ENCODE measurements around the gene ARL6IP5.

The ARL6IP5 gene

DNA sequence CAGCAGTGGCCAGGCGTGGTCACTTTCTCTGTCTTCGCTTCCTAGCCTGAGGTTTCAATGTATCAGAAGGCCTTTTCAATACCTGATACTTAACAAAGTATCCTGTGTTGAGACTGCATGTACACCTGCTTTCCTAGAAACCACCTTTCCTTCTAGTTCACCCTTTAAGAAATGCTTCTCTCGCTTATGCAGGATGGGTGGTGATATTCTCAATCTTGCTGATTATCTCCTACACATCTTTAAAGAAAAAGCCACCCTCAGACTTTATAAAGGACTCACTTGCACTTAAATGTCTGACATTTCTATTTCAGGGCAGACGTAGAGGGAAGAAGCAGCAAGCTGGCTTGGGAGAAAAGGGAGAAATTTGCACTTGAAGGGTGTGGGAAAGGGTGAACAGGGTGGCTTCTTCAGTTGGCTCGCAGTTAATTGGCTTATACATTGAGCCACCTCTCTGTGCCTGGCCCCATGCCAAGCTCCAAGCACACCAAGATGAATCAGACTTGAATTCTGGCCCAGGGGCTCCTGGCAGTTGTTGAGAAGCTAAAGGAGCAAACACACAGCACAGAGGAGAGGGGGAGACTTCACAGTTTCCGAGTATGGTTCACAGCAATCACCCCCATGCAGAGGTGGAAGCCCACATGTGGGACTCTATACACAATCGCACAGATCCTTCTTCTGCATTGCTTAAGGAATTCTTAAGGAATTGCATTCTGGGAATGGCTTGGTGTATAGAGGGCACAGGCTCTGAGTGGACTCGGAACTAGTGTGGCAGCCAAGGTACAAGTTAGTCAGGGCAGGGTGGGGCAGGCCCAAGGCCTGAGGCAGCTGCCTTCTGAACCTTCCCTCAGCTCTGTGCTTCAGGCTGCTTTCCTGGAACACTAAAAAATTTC is 1.3 kb downstream of the ARL6IP5 start:
- DNase-seq, result peak; percentile 81

DNA sequence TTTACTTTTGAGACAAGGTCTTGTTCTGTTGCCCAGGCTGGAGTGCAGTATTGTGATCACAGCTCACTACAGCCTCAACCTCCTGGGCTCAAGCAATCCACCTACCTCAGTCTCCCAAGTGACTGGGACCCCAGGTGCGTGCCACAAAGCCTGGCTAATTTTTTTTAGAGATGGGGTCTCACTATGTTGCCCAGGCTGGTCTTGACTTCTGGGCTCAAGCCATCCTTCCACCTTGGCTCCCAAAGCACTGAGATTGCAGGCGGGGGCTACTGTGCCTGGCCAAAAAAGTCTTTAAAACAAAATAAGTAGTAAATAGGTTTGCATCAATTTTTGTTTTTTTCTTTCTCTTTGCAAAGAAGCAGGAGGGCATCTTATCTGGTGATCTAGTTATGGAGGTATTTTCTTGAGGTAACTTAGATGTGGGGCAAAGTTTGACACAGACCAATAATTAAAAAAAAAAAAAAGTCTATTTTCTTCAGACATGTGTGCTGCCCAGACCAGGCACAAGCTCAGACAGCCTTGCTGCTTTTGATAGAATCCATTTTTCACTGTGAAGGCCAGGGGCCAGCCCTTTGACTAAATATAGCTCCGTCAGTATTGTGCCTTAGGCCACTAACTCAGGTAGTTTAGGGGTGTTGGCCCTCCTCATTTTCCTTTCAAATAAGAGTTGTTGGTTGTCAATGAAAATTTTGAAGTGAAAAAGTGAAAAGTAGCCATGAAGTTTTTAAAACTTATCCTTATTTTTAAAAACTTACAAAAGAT is 2.5 kb downstream of the ARL6IP5 start:
- no peak for DNase-seq

DNA sequence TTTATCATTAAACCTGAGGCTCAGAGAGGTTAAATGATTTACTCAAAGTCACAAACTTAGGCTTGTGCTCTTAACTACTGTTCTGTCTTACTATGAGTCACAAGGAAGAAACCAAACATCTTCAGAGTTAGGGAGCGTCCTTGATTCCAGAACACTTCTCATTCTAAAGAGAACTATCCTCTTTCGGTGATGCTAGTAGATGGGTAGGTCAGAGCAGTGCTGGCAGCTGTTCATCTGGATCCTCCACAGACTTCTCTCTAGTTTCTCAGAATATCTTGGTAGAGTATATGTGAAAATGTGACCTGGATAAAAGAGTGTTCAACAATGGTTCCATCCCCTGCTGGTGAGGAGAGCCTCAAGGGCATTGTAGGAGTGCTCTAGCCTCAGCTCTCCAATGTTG is 3.3 kb downstream of the ARL6IP5 start:
- no peak for DNase-seq

DNA sequence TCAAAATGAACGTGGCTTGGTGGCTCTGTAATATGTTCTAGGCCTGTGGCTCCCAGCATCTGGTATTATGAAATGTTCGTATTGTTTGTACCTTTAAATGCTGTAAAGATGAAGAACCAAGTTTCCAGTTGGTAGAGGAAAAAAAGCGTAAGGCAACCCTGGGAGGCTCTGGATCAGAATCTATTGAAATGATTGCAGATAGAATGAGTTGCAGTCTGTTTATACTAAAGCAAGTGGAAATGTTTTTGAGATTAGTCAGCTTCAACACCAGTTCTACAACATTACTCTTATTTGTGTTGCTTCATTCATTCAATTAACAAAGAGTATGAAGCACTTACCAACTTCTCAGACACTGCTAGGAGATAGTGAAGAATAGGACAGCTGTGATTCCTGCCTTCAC is 5.3 kb downstream of the ARL6IP5 start:
- no peak for DNase-seq

DNA sequence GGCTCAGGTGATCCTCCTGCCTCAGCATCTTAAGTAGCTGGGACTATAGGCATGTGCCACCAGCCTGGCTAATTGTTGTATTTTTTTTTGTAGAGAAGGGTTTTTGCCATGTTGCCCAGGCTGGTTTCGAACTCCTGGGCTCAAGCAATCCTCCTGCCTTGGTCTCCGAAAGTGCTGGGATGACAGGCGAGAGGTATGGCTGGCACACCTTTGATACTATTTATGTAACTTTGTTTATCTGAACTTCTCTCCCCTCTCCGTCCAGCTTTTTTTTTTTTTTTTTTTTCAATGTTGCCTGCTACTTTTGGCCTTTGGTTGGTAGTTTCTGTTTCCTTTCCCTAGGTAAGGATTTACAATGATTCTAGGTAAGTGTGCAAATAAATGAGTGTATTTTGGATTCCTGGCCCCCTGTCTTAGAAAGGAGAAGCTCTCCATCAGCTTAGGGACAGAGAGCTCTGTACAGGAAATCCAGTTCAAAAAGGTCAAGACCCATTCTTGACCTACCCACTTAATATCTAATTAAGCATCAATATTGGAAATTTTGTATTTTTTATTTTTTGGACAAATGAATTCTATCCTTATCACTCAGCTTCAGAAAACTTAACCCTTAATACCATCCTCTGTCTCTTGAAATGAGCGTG is 6.8 kb downstream of the ARL6IP5 start:
- no peak for DNase-seq

DNA sequence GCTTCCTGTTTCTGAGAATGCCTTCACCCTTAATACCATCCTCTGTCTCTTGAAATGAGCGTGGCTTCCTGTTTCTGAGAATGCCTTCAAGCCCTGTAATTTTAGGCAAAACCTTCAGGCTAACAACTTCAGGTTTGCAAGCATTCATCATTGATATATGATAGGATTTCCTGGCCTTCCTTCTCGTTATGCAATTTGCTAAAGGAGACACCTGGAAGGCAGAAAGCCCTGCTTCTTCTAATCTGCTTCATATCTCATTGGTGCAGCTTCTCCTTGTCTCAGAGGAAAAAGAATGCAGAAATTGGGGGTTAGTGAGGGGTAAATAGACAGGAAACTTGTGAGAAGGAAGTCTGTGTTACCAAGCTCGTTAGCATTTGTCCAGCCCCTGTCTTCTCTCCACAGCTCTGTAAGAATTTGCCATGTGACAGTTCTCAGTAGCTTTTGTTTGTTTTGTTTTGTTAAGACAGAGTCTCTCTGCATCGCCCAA is 7.3 kb downstream of the ARL6IP5 start:
- no peak for DNase-seq

DNA sequence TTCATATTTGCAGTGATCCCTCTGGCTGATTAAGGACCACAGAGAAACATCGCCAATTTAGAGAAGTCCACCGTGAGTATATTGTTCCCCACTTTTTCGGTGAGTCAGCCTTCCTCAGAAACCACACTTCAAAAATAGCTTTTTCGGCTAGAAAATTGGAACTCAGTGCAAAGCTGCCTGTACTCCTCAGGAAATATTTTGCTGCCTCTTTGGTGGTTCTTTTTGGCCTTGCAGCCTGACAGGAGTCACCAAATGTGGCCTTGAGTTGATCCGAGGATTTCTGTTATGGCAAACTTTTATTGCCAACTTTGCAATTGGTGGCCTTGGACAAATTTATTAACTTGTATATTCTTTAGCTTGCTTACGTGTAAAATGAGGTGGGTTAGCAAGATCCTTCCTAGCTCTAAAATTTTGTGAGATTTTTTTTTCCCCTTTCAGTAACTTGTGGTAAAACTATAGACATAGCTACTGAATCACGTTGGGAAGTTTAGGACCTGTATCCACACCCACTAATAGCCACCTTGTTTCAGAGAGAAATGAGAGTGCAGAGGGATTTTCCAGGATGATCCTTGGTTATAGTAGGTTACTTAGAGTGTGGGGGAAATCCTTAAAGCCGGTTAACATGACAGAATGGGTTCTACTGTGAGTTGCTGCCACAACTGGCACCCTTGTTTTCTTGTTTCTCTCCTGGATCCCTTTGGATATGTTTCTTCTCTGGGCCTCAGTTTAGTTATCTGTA is 9.9 kb downstream of the ARL6IP5 start:
- no peak for DNase-seq

DNA sequence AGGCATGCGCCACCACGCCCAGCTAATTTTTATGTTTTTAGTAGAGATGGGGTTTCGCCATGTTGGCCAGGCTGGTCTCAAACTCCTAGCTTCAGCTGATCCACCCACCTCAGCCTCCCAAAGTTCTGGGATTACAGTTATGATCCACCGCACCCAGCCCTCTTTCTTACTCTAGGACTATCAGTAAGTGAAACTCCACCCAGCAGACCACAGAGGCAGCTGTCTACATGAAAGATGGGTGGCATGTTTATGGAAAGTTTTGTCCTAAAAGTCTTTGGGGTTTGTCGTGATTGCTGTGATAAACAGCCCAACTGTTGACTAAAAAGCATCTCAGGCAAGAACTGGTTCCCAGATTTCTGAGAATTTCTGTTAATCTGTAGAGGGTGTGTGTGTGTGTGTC is 10.9 kb downstream of the ARL6IP5 start:
- no peak for DNase-seq

DNA sequence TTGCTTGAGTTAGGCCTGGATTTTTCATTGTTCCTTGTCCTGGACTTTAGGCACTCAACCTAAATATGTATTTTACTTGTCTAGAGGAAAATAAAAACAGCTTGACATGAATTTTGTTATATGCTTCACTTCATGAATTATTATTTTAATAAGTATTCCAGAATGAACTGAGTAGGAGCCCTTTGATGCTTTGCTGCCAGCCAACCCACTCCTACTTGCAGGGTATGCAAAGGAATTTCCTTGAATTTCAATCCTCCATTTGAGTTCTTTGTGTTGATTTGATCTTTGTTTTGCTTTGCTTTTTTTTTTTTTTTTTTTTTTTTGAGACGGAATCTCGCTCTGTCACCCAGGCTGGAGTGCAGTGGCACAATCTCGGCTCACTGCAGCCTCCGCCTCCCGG is 11.6 kb downstream of the ARL6IP5 start:
- no peak for DNase-seq

DNA sequence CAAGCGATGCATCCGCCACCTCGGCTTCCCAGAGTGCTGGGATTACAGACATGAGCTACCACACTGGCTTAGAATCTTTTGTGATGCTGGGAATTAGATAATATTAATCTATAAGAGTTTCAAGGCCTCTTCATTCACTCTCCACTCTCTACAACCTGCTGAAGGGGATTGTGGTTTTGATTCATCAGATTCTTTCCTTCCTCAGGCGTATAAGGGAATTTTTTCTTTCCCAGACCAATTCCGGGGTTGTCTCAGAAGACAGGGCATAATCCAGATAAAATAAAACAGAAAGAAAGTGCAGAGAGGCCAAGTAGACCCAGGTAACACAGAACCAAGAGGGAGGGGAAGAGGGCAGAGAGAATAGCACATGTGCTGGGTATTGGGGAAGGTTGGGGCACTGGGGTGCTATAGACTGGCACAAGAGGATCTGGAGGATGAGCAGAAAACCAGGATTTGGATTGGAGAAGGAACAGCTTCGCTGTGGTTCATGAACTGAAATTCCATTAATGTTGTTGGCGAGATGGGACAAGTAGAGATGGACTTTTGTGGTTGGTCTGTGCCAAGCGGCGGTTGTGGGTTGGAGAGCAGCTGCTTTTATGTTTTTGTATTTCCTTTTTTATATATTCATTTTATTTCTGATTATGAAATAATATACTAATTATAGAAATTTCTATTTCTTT is 12.8 kb downstream of the ARL6IP5 start:
- no peak for DNase-seq

DNA sequence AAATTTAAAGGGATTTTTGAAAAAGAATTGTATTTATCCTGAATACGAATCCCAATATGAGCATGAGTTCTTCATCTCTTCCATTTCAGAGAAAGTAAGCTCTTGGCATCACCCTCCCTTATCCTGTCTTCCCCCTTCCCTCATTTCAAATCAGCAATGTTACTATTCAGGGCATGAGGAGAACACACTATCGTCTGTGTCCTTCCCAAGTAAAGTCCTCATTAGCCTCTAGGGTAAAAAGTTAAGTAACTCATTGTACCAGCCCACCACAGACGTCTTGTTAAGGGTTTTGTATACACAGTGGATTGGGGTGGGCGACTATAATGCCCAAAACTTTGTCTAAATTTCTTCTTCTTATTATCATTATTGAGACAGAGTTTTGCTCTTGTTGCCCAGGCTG is 14.8 kb downstream of the ARL6IP5 start:
- DNase-seq, result no peak

DNA sequence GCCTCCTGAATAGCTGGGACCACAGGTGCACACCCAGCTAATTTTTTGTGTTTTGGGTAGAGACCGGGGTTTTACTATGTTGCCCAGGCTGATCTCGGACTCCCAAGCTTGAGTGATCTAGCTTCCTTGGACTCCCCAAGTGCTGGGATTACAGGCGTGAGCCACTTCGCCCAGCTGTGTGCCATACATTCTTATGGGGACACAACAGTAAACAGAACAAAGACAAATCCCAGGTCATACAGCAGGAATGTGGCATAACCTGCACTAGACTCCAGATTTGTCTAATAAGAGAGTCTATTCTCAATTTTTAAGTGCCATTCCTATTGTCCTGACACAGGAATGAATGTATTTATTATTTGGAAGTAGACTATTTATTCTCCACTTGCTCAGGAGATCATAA is 17.6 kb downstream of the ARL6IP5 start:
- DNase-seq, result no peak

DNA sequence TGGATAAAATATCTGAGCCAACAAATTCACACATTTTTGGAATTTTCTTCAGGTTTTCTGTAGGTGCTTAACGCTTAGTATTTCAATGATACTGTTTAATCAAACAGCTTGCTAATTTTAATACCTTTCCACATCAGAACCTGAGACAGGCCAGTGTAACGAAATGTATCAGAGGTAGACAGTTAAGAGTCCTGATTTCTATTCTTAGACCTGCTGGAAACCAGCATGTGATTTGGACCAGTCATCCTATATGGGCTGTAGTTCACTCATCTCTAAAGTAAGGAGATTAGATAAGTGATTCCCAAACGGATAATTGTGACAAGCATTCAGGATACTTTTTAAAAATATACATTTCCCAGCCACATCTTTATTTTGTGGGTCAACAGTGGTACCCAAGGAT is 18.4 kb downstream of the ARL6IP5 start:
- DNase-seq, result no peak

DNA sequence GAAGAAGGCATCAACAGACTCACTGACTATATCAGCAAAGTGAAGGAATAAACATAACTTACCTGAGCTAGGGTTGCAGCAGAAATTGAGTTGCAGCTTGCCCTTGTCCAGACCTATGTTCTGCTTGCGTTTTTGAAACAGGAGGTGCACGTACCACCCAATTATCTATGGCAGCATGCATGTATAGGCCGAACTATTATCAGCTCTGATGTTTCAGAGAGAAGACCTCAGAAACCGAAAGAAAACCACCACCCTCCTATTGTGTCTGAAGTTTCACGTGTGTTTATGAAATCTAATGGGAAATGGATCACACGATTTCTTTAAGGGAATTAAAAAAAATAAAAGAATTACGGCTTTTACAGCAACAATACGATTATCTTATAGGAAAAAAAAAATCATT is 19.8 kb downstream of the ARL6IP5 start:
- DNase-seq, result no peak

DNA sequence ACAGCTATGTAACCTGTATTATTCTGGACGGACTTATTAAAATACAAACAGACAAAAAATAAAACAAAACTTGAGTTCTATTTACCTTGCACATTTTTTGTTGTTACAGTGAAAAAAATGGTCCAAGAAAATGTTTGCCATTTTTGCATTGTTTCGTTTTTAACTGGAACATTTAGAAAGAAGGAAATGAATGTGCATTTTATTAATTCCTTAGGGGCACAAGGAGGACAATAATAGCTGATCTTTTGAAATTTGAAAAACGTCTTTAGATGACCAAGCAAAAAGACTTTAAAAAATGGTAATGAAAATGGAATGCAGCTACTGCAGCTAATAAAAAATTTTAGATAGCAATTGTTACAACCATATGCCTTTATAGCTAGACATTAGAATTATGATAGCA is 20.6 kb downstream of the ARL6IP5 start:
- DNase-seq, result no peak

DNA sequence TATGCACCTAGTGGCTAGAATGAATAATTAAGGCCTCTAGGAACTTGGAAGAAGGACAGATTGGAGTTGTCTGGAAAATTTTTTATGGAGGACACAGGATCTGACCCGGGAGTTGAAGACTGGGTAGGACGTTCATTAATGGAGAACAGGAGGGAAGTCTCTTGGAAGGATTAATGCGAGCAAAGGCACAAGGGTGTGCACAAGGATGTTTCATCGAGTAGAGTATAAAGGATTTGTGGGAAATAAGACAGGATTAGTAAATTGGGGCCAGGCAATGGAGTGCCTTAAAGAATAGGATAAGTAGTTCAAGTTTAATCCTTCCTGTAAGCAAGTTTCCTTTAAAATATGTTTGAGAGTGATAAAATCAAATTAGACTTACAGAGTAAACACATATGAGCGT is 23.1 kb downstream of the ARL6IP5 start:
- DNase-seq, result no peak

DNA sequence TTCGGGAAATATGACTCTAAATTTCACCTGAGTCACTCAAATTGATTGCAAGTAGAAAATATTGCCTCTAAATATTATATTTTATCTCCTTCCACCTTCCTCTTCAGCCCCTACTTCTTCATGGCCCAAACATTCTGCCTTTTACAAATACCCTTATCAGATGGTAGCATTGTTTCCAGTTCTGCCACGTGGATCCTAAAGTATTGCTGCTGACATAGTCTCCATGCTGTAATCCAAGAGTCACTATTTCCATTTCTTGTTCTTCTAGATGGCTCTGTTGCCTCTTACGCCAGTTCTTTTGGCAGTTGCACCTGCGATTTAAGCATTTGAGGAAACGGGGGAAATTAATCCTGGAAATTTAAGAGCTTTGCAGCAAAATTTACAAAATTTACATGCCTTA is 24.1 kb downstream of the ARL6IP5 start:
- no peak for DNase-seq

DNA sequence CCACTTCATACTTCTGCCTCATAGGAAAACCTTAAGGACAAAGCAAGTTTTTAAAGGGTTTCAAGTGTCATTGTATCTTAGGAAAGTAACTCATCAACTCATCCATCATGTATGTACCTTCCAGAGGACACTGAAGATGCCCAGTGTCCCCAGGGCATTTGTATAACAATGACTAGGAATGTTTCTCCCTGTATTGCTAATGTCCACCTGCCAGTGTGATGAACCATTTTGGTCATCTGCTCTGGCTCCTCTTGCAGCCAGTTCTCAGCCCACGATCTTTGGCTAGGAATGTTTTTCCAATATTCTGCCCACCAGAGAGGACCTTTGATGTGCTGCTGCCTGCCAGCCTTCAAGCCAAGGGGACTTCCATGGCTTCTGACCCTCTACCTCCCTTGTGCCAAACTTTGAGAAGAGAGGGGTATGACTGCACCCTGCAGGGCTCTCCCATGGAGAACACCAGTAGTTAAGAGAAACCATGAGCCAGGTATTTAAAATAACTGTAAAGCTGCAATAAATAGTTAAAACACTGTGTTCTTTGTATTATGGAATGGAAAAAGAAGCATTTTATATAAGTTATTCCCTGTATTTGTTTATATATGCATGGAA is 26.3 kb downstream of the ARL6IP5 start:
- DNase-seq, result no peak

DNA sequence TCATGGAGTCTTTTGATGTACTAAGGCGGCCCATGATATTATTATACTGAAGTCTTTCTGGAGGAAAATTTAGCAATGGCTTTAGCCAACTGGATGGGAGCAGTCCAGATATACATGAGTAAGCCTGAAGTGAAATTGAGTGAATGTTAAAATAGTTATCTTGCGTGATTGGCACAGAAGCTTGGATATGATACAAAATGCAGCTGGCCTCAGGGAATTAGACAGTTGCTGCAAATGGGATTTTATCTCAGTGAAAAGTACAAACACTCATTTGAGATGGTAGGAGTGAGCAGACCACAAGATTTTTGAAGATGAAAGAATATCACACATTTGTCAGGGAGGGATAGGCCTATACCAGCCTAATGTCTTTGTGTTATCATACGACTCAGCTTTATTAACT is 28.8 kb downstream of the ARL6IP5 start:
- DNase-seq, result no peak

DNA sequence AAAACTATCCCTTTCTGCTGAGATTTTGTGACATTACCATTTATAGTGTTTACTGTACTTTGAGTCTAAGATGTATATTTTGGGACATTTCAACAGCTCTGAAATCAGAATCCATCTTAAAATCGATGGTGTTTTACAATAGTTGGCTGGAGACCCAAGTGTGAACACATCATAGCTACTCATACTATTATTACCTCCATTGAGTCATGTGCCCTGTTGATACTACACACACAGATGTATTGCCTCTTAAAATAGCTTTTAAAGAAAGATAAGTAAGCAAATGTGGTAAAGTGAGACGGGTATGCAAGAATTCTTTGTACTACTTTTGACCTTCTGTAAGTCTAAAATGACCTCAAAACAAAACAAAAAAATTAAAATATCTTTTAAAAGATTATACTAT is 31.0 kb downstream of the ARL6IP5 start:
- DNase-seq, result no peak

DNA sequence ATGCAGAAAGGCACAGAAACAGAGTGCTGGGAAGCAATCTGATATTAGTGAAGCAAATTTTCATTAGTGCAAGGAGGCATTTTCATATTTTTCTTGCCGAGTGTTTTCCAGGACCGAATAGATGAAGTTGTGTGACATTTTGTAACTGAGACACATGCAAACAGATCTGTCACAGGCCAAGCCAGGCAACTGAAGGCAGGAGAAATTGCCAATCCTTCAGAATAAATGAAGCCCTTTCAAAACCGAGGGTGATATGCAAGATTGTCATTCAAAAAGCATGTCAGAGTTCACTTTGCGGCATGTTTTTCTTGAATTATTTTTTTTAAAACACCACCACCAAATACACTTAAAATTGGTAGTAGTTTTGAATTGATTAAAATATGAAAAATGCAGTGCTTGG is 31.4 kb downstream of the ARL6IP5 start:
- DNase-seq, result no peak

DNA sequence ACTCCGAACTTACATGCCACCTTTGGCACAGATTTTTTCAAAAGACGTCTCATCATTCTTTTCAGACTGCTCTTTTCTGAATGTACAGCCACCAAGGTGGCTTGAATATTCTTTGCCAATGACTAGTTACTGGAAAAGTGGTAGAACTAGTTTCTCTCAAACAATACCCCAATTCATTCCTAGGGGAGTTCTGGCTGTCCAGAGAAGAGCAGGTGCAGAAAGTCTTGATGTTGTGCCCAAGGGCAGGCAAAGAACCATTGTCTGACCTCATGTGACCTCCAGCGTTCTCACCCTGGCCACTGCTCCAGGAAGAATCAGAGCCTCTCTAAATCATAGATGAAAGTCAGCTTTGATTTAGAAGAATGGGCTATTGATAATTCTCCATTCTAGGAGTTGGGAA is 32.2 kb downstream of the ARL6IP5 start:
- DNase-seq, result no peak

All from NCI-H446 treated with DMSO at 0.1 percent for 48 hours (cell line).